GM21360 (cell line): ENCODE data around the gene SNTB2.
"Not testable (repeated sequence)": the region's sequence is repeated elsewhere in the genome, so short reads cannot be mapped to it uniquely, and the experiment has no call there.

ENCODE experiments used
- ATAC-seq: cut with Tn5 transposase; IDR thresholded peaks from one replicate; pipeline ENCODE4 v1.9.1; 2021; ENCODE audit warnings: mild to moderate bottlenecking, moderate library complexity; ENCODE audit not compliant: unreplicated experiment

SNTB2 gene

DNA sequence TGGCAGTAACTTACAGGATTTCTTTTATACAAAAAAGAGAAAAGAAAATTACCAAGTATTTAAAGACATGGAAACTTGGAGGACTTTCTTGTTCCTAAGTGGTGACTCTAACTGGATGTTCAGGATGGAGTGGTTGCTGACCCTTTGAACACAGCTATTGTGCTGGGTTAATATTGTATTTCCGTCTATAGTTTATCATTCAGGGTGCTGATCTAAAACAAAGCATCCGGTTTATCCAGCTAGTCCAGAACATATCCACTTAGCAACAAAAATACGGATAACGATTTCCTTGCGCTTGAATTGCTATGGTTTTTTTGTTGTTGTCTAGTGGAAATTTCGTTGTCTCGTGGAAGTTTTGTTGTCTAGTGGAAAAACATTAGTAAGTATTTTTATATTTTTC lies 38.2 kb downstream of the SNTB2 start:
- ATAC-seq, result no peak

GRCh38 chr16:69233124-69233523 lies 46.2 kb downstream of the SNTB2 start:
- ATAC-seq, result no peak

DNA sequence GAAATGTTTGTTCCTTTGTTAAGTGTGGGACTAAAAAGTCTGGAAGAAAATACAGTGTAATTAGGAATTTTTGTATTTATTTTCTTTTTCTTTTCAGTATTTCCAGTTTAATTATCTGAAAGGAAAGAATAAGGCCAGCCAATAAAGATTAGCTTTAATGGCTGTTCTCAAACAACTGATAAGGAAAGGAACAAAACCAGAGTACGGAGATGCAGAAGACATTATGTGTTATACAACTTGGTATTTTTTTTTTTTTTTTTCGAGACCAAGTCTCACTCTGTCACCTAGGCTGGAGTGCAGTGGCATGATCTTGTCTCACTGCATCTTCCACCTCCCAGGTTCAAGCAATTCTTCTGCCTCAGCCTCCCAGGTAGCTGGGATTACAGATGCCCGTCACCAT lies 47.5 kb downstream of the SNTB2 start:
- no peak for ATAC-seq

DNA sequence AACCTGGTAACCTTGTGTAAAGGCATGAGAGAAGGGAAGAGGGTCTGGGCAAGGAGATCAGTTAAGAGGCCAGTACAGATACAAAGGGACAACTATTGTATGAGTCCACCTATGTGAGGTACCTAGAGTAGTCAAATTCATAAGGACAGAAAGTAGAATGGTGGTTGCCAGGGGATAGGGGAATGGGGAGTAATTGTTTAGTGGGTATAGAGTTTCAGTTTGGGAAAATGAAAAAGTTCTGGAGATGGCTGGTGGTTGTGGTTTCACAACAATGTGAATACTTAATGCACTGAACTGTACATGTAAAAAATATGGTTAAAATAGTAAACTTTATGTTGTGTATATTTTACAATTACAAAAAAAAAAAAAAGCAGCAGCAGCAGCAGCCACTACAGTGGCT lies 49.4 kb downstream of the SNTB2 start:
- ATAC-seq, result no peak

DNA sequence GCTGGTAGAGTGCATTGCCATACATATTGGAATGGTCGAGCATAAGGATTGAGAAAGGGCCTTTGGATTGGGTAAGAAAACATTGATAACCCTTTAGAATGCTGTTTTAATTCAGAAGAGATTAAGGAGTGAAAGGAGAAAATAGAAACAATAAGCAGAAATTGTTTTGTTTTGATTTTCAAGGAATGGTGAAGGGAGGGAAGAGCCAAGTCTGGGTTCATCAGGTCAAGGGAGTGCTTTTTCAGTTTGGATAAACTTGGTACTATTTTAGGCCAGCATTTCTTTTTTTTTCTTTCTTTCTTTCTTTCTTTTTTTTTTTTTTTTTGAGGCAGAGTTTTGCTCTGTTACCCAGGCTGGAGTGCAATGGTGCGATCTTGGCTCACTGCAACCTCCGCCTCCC lies 50.3 kb downstream of the SNTB2 start:
- no peak for ATAC-seq

DNA sequence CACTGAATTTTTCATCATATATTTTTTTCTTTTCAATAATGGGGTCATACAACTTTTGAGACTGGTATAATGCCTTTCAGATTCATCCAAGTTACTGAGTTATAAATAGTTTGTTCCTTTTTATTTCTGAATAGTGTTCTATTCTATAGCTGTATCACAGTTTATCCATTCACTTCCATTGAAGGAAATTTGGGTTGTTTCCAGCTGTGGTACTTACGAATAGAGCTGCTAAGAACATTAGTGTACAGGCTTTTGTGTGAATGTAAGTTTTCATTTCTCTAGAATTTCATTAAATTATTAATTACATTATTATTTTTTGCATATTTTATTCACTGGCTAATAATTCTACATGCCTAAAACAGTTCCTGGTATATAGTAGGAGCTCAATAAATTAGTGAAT lies 52.9 kb downstream of the SNTB2 start:
- ATAC-seq, result no peak

DNA sequence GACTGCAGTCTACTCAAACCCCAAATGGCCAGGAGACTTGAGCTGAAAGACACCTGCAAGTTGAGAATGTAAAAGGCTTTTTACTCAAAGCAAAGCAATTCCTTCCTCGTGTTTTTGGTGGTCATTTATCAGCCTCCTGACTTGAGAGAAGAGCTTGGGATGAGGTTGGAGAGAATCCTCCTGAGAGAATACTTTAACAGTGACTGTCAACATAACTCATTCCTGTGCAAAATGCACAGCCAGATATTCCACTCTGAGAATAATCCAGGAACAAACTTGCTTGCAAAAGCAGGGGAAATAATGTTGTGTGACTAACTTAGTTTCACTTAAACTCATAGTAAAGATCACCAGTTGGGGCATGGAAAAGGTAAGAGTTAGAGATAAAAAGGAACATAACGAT lies 53.4 kb downstream of the SNTB2 start:
- ATAC-seq, result no peak

DNA sequence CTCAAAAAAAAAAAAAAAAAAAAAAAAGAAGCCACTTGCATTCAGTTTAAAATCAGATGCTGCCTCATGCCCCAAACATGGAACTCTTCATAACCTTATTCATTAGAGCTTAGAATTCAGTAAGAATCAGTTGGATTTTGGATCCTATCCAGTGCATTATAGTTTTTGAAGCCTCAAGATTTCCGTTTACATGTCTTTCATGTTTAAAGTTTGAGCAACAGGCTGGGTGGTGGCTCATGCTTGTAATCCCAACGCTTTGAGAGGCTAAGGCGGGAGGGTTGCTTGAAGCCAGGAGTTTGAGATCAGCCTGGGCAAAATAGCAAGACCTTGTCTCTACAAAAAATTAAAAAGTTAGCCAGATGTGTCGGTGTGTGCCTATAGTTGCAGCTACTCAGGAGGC lies 55.0 kb downstream of the SNTB2 start:
- no peak for ATAC-seq

DNA sequence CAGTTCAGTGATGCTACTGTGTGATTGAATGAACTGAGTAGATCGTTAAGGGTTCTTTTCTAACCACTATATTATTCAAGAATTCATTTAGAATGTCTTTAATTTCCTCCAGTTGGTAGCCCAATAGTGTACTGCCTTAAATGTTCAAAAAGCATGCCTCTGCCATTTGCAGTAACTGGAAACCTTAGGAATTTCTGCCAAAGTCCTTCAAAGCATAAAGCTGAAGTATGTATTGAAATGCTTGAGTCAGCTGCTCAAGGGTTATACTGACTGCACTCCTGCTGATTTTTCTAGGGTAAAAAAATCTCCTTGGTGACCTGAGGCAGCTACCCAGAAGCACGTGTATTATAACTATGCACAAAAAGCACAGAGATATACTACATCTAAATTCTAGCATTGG lies 56.5 kb downstream of the SNTB2 start:
- no peak for ATAC-seq

DNA sequence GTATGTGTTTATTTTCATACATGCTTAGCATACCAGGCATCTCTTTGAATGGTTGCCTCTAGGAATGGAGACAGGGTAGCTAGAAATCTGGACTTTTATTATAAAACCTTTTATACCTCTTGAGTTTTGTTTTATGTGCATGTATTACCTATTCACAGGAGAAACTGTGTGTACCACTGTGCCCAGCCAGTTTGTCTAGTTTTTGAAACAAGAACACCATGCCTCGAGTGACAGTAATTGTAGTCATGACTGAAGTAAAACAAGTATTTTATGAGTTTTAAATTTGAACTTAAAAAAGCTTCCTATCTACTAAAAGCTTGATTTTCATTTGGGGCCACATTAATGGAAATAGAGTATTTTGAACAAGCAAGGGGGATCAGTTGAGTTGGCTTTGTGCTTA lies 57.4 kb downstream of the SNTB2 start:
- no peak for ATAC-seq

DNA sequence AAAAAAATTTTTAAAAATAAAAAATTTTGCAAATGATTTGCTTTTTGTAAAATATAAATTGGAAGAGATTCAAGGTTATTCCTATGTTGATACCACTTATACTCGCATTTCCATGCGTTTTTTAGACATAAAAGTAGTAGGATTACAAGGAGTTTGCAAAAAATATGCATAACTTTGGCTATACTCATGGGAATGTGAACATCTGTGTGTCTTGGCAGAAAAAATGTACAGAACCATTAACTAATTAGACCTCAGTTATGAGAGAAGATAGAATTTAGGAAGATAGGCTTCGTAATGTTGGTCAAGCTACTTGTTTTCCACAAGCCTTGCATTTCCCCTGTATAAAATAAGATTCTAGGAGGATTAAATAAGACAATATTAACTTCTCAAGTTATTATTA lies 63.1 kb downstream of the SNTB2 start:
- no peak for ATAC-seq

GRCh38 chr16:69253870-69254341 lies 66.9 kb downstream of the SNTB2 start:
- ATAC-seq, result no peak

DNA sequence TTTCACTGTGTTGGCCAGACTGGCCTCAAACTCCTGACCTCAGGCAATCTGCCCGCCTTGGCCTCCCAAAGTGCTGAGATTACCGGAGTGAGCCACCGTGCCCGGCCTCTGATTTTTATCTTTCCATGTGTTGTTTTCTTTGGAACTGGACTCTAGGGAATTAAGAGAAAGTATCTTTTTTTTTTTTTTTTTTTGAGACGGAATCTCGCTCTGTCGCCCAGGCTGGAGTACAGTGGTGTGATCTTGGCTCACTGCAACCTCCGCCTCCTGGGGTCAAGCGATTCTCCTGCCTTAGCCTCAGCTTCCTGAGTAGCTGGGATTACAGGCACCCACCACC lies 72.4 kb downstream of the SNTB2 start:
- not testable (repeated sequence) for ATAC-seq

DNA sequence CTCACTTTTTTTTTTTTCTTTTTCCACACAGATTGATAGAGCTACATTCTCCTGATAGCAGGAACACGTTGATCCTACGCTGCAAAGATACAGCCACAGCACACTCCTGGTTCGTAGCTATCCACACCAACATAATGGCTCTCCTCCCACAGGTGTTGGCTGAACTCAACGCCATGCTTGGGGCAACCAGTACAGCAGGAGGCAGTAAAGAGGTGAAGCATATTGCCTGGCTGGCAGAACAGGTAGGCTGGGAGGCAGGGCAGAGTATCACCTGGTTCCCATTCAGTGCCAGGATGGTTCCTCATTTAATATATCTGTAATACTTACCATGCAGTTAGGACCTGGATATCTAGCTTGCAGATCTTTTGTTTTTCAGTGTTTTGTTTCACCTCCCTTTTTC lies 73.1 kb downstream of the SNTB2 start:
- no peak for ATAC-seq

- no peak for ATAC-seq
These were observed 73.5 kb downstream of the SNTB2 start for GRCh38 chr16:69260506-69260905.

DNA sequence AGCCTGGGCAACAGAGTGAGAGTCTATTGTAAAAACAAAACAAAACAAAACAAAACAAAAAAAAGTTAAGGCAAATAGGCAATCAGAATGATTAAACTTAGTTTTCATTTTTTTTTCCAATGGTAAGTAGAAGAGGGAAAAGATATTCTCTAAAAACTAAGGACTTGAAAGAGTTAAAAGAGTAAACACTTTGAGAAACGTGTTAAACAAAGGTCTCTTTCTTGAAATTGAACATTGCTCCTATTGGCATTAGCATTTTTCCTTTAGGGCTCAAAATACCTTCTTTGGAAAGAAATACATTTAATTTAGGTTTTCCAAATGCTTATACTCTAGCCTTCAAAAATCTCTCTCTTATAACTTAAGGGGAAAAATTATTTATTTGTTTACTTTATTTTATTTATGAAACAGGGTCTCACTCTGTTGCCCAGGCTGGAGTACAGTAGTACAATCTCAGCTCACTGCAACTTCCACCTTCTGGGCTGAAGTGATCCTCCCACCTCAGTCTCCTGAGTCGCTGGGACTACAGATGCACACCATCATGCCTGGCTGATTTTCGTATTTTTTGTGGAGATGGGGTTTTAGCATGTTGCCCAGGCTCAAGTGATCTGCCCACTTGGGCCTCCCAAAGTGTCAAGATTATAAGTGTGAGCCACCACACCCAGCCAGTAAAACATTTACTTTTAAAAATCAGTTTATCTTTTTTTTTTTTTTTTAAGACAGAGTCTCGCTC lies 79.5 kb downstream of the SNTB2 start:
- no peak for ATAC-seq

DNA sequence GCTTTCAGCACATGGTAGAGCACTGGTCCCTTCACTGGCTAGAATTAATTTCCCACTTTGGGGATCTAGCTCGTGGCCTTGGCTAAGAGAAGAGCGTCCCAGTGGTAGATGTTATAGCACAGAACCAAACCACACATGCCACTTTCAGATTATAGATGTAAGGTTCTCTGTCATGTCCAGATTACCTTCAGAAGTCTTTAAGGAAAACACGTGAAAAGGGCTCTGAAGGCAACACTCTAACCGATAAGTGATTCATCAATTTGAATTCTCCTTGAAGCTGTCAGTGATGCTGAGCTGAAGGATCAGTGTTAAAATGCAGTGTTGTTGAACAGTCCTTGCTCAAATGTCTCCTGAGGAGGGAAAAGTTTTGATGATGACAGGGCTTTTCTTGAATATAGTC lies 80.7 kb downstream of the SNTB2 start:
- no peak for ATAC-seq

DNA sequence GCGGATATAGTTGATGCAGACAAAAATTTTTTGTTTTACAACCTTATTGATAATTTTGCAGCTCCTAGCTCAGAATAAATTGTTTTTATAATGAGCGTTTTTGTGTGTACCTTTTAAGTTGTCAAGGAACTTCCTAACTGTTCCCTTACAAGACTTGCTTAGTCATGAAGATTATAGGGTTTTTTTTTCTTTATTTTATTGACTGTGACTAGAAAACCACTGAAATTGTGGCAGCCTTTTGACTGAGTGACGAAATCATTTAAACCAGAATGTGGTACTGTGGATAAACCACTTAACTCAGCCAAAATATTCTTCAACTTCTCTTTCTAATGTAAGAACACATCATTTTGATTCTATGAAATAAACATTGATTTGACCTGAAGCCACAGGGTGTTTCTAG lies 83.4 kb downstream of the SNTB2 start:
- ATAC-seq, result no peak

GRCh38 chr16:69270831-69271230 lies 83.9 kb downstream of the SNTB2 start:
- ATAC-seq, result no peak

GRCh38 chr16:69273009-69273408 lies 86.0 kb downstream of the SNTB2 start:
- ATAC-seq, result no peak

DNA sequence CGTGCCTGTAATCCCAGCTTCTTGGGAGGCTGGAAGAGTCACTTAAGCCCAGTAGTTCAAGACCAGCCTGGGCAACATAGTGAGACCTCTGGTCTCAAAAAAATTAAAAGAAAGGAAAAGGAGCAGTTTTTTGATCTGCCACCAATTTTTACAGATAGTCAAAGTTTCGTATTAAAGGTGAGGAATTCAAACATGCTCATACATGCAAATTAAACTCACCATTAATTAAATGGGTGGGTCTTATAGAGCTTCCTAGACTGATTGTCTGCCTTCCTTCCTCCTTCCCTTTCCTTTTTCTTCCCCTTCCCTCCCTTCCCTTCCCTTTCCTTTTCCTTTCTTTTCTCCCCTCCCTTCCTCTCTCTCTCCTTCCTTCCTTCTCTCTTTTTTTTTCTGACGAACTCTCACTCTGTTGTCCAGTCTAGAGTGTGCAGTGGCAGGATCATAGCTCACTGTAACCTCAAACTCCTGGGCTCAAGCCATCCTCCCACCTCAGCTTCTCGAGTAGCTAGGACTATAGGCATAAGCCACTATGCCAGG lies 87.8 kb downstream of the SNTB2 start:
- ATAC-seq, result no peak

GRCh38 chr16:69276148-69277115 lies 89.5 kb downstream of the SNTB2 start:
- no peak for ATAC-seq
